SK-N-SH treated with all-trans-retinoic acid at 6 μM for 48 hours (cell line): ENCODE measurements around the gene IGHMBP2.

Experiments
- ARNTL ChIP-seq: fragments of 450-650 bp; formaldehyde crosslinking; IDR thresholded peaks from 2 replicates; pipeline ENCODE4 v1.5.0; 2020; ENCODE audit warnings: low read depth, mild to moderate bottlenecking, moderate library complexity, borderline replicate concordance
- BACH2 ChIP-seq: fragments of 250-450 bp; sonication (Bioruptor Pico); IDR thresholded peaks from 2 replicates; pipeline ENCODE4 v1.9.0; 2021; ENCODE audit warnings: mild to moderate bottlenecking, borderline replicate concordance
- CREB5 ChIP-seq: fragments of 250-450 bp; sonication (Bioruptor Pico); IDR thresholded peaks from 2 replicates; pipeline ENCODE4 v1.5.1; 2020; ENCODE audit warnings: low read depth, mild to moderate bottlenecking, moderate library complexity
- CSDC2 ChIP-seq: fragments of 250-450 bp; sonication (Bioruptor Pico); IDR thresholded peaks from 2 replicates; pipeline ENCODE4 v1.5.0; 2020; ENCODE audit warnings: mild to moderate bottlenecking, moderate library complexity
- GLIS3 ChIP-seq: fragments of 250-450 bp; sonication (Bioruptor Pico); IDR thresholded peaks from 2 replicates; pipeline ENCODE4 v1.5.0; 2020; ENCODE audit warnings: mild to moderate bottlenecking, moderate library complexity
- ISL1 ChIP-seq: fragments of 250-450 bp; sonication (Bioruptor Pico); IDR thresholded peaks from 2 replicates; pipeline ENCODE4 v2.1.2; 2022; ENCODE audit warnings: mild to moderate bottlenecking, moderate library complexity
- OSR1 ChIP-seq: fragments of 250-450 bp; sonication (Bioruptor Pico); IDR thresholded peaks from 2 replicates; pipeline ENCODE4 v1.8.0; 2022; ENCODE audit warnings: moderate library complexity, mild to moderate bottlenecking, inconsistent platforms
- PATZ1 ChIP-seq: fragments of 250-450 bp; sonication (Bioruptor Pico); IDR thresholded peaks from 2 replicates; pipeline ENCODE4 v1.8.0; 2020; ENCODE audit warnings: mild to moderate bottlenecking, moderate library complexity, borderline replicate concordance
- RARB ChIP-seq: fragments of 250-450 bp; sonication (Bioruptor Pico); IDR thresholded peaks from 2 replicates; pipeline ENCODE4 v1.8.0; 2021; ENCODE audit warnings: mild to moderate bottlenecking, moderate library complexity
- TSHZ2 ChIP-seq: fragments of 250-450 bp; sonication (Bioruptor Pico); IDR thresholded peaks from 2 replicates; pipeline ENCODE4 v1.5.0; 2020; ENCODE audit warnings: mild to moderate bottlenecking, moderate library complexity
- ZC3H10 ChIP-seq: fragments of 250-450 bp; sonication (Bioruptor Pico); IDR thresholded peaks from 2 replicates; pipeline ENCODE4 v1.5.1; 2021; ENCODE audit warnings: mild to moderate bottlenecking, moderate library complexity
- ZFP3 ChIP-seq: fragments of 250-450 bp; sonication (Bioruptor Pico); IDR thresholded peaks from 2 replicates; pipeline ENCODE4 v1.5.0; 2020; ENCODE audit warnings: mild to moderate bottlenecking, moderate library complexity
- ZFP30 ChIP-seq: fragments of 450-650 bp; formaldehyde crosslinking; IDR thresholded peaks from 2 replicates; pipeline ENCODE4 v1.5.0; 2022; ENCODE audit warnings: mild to moderate bottlenecking, moderate library complexity
- ZNF70 ChIP-seq: fragments of 450-650 bp; formaldehyde crosslinking; IDR thresholded peaks from 2 replicates; pipeline ENCODE4 v1.5.0; 2020; ENCODE audit warnings: mild to moderate bottlenecking, moderate library complexity

- TF ChIP-seq PATZ1 (CRISPR knock-in tag) (no peak), GLIS3 (CRISPR knock-in tag) (no peak), ZFP30 (CRISPR knock-in tag) (no peak), BACH2 (CRISPR knock-in tag) (no peak), RARB (CRISPR knock-in tag) (no peak), ARNTL (CRISPR knock-in tag) (no peak), ZFP3 (CRISPR knock-in tag) (no peak), ISL1 (CRISPR knock-in tag) (no peak), TSHZ2 (CRISPR knock-in tag) (no peak), ZNF70 (CRISPR knock-in tag) (no peak), CSDC2 (CRISPR knock-in tag) (no peak), CREB5 (no peak), OSR1 (CRISPR knock-in tag) (no peak), ZC3H10 (CRISPR knock-in tag) (no peak)
Observed at GRCh38 chr11:68935066-68935465, 31.4 kb downstream of the IGHMBP2 start.
